HG03354 (cell line): ENCODE measurements around the gene SMAD7.

Experiments used
- ATAC-seq: cut with Tn5 transposase; IDR thresholded peaks from one replicate; pipeline ENCODE4 v1.9.1; 2021; ENCODE audit warnings: mild to moderate bottlenecking; ENCODE audit not compliant: unreplicated experiment, poor library complexity, severe bottlenecking

Gene SMAD7

GRCh38 chr18:48887905-48888772, 62.6 kb downstream of the SMAD7 start:
- no peak for ATAC-seq

- no peak for ATAC-seq
Measured at GRCh38 chr18:48887294-48887904, 63.4 kb downstream of the SMAD7 start.

GRCh38 chr18:48886520-48887293, 64.1 kb downstream of the SMAD7 start:
- no peak for ATAC-seq

- no peak for ATAC-seq
Measured at GRCh38 chr18:48885924-48886400, 64.8 kb downstream of the SMAD7 start.

- ATAC-seq = no peak
Measured at GRCh38 chr18:48885266-48885923, 65.4 kb downstream of the SMAD7 start.

- ATAC-seq = no peak
Measured at GRCh38 chr18:48884771-48885170, 66.0 kb downstream of the SMAD7 start.

GRCh38 chr18:48884306-48884705, 66.5 kb downstream of the SMAD7 start:
- ATAC-seq = no peak

GRCh38 chr18:48882379-48882778, 68.4 kb downstream of the SMAD7 start:
- ATAC-seq = no peak

GRCh38 chr18:48880931-48881330, 69.8 kb downstream of the SMAD7 start:
- ATAC-seq = no peak

- ATAC-seq = no peak
Measured at GRCh38 chr18:48879008-48879431, 71.7 kb downstream of the SMAD7 start.

GRCh38 chr18:48878471-48878870, 72.3 kb downstream of the SMAD7 start:
- no peak for ATAC-seq

GRCh38 chr18:48877941-48878340, 72.8 kb downstream of the SMAD7 start:
- ATAC-seq = no peak

GRCh38 chr18:48876590-48876989, 74.2 kb downstream of the SMAD7 start:
- no peak for ATAC-seq

GRCh38 chr18:48875942-48876511, 74.7 kb downstream of the SMAD7 start:
- ATAC-seq = no peak

- no peak for ATAC-seq
Measured at GRCh38 chr18:48875314-48875941, 75.3 kb downstream of the SMAD7 start.

GRCh38 chr18:48874701-48875162, 76.0 kb downstream of the SMAD7 start:
- no peak for ATAC-seq

- no peak for ATAC-seq
Measured at GRCh38 chr18:48874233-48874632, 76.5 kb downstream of the SMAD7 start.

GRCh38 chr18:48872234-48873145, 78.3 kb downstream of the SMAD7 start:
- ATAC-seq = no peak
